GM18867 (cell line): ENCODE results near the gene STIM1.
"Not testable (repeated sequence)": the region's sequence is repeated elsewhere in the genome, so short reads cannot be mapped to it uniquely, and the experiment has no call there.

Source experiments
- ATAC-seq: cut with Tn5 transposase; IDR thresholded peaks from one replicate; pipeline ENCODE4 v1.9.1; 2021; ENCODE audit warnings: mild to moderate bottlenecking, moderate library complexity; ENCODE audit not compliant: unreplicated experiment

The STIM1 gene

DNA sequence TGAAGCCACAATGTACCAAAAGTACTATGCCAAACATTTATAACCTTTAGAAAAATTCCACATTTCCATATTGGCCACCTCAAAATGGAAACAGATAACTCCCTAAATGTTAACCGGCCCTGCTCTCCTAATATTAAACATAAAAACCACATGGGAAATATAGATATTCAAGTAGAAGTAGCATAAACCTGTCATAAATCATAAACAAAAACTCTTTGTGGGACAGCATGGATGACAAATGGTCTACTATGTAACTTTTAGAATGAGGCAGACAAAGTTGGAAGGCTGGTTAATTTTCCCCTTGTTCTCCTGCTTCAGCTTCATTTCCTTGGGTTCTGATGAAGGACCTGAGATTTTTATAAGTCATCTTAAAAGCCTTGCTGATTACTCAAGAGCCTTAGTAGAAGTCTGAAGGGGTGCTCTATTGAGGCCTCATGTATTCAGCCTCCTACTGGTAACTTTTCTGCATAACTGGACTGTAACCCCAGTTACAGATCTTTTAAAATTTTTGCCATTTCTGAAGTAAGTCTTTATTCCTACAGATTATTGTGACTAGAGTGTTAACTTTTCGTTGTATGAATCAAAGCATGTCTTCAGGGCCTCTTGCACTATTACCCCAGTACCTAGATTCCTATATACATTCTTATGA is 116.4 kb downstream of the STIM1 start:
- ATAC-seq, result no peak

DNA sequence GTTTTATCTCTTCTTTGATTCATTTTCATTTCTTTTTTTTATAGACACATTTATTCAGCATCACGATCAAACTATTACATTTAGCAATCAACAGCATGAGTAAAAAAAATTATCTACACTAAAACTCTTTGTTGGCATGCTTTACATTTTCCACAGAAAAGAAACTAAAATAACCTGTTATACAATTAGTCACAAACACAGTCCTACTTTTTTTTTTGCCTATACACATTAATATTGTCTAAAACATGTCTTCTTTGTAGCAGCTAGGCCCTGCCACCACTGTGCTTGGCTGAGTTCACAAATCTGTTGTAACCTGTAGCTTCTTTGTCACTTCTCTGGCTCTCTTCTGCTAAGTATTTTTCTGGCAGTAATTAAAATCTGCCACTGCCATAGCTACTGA is 117.0 kb downstream of the STIM1 start:
- ATAC-seq, result no peak

DNA sequence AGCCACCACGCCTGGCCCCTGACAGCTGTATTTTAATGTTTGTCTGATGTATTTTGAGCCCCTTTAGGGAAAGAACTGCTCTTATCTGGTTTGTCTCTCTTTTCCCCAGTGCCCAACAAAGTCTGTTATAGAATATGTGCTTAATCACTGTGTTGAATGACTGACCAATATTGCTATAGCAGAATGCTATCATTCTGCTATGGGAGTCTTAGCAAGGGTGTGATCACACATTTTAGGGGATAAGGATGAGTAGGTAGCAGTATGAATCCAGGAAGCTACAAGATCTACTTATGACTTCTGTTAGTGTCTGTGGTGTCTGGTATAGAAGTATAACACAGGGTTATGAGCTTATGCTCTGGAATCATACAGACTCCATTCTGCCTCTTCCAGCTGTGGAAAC is 121.6 kb downstream of the STIM1 start:
- no peak for ATAC-seq

DNA sequence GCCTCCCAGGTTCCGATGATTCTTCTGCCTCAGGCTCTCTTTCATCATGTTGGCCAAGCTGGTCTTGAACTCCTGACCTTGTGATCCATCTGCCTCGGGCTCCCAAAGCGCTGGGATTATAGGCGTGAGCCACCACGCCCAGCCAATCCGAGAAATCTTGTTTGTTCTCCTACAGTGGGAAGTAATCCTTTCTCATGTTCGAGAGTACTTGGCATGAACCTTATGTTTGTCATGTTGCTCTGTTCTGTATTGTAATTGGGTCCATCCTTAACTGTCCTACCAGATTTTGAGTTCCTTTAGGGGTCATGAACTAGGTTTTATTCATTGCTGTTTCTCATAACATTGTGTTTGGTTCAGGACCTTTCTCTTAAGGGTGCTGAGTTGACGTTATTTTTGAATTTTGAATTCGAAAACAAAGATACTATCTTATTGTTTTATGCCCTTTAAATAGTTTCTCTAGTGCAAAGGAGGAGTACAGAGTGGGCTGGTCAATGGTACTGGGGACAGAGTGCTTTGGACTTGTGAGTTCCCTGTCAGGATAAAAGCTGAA is 125.7 kb downstream of the STIM1 start:
- no peak for ATAC-seq

DNA sequence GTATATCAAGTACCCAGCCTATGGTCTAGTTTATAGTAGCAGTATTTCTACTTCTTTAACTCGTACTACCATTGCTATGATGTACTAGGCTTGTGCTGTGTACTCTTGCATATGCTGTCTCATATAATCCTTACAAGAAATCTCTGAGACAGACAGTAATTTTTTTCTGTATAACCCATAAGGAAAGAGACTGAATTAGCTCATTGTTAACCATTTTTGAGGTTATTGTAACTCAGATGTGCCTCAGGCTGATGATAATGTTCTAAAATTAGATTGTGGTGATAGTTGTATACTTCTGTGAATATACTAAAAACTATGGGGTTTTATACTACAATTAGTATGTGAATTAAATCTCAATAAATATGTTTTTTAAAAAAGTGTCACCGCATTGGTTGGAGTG is 127.0 kb downstream of the STIM1 start:
- no peak for ATAC-seq

DNA sequence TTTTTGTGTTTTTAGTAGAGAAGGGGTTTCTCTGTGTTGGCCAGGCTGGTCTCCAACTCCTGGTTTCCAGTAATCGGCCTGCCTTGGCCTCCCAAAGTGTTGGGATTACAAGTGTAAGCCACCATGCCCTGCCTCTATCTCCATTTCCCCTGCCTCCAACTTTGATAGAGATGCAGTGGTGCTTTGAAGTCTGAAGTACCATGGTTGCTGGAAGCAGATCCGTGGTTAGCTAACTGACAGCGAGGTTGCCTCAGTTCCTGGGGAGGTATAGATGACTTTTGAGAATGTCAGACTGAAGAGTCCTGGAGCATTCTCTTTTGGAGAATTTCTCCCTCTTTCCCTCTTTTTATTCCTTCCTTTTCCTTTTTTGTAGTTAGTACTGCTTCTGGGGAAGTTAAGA is 127.6 kb downstream of the STIM1 start:
- ATAC-seq, result no peak

DNA sequence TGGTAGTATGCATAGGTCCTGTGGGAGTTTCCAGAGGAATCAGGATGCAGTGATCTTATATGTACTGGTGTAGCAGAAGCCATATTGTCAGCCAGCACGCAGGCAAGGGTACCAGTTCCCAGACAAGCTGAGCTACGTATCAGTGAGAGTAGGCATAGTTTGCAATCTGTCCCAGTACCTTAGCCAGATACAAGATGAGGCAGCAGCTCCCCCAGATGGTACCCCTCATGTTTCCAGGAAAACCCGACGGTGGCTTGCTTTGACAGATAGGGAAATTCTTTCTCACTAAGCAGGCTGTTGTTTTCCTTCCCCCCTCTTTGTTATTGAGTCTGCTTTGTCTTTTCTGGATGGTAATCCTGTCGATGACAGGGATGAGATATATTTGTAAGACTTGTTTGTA is 129.4 kb downstream of the STIM1 start:
- ATAC-seq, result no peak

DNA sequence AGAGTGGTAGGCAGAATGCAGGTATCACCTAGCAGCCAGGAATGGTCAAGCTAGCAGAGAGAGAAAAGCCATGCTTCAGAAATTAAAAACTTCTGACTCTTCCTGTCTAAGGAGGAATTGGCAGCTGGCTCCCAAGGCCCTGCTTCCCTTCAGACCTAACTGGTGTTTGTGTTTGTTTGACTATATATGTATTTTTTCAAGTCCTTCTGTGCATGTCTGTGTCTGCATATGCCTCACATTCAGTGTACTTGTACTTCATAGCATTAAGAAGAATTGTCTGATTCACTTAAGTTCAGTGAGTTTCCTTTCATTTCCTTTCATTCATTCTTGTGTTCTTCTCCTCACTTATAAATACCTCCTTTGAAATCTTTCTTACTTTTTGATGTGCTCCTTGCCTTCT is 130.2 kb downstream of the STIM1 start:
- ATAC-seq, result no peak

DNA sequence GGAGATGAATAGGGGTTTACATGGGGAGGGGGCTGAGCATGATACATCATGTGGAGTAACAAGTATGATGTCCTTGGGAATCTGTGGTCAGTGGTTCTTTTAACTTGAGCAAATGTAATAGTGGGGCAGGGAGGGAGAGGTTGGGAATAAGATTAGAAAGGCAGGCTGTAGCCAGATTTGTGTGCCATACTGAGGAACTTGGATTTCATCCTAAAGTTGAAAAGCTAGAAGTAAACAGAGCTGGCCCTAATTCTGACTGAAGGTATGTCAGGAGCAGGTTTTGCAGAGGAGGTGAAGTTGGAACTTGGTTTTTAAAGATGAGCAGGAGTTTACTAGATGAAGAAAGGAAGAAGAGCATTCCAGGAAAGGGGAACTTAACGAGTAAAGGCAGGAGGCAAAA is 130.8 kb downstream of the STIM1 start:
- no peak for ATAC-seq

DNA sequence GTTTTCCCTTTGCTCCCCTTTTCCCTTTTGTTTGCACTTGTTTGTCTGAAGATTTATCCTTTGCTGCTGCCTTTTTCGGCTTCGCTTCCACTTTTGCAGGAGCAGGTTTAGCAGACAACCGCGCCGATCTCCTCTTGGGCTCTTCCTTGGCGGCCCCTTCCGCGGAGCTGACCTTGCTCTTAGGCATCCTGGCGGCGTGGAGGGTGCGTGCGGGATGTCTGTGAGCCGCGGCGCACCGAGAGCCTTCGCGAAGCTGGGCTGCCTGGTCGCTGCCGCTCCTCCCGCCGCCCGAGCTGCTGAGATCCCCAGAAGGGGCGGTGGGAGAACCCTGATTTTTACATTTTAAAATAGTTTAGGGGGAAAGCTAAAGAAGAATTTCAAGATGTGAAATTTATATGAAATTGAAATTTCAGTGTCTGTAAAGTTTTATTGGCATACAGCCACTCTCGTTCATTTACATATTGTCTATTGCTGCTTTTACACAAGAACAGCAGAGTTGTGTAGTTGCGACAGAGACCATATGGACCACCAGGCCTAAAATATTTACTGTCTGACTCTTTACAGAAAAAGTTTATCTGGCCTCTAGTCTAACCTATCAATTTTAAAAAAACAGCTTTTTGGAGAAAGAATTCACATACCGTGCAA is 133.9 kb downstream of the STIM1 start:
- no peak for ATAC-seq

DNA sequence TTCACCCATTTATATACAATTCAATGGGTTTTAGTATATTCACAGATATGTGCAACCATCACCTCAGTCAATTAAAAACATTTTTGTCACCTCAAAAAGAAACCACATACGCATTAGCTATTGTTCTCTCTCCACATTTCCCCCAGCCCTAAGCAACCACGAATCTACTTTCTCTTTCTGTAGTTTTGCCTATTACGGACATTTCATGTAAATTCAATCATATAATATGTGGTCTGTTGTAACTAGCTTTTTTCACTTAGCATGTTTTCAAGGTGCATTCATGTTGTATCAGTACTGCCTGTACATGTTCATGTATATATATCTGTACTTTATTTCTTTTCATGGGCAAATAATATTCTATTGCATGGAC is 134.4 kb downstream of the STIM1 start:
- no peak for ATAC-seq

DNA sequence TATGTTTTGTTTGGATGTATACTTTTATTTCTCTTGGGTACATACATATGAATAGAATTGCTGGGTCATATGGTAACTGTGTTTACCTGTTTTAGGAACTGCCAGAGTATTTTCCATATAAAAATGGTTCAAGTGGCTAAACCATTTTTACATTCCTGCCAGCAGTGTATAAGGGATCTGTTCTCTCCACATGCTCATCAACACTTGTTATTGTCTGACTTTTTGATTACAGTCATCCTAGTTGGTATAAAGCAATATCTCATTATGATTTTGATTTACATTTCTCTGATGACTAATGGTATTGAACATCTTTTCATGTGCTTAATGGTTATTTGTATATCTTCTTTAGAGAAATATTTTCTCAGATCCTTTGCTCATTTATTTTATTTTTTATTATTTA is 134.9 kb downstream of the STIM1 start:
- ATAC-seq, result no peak

DNA sequence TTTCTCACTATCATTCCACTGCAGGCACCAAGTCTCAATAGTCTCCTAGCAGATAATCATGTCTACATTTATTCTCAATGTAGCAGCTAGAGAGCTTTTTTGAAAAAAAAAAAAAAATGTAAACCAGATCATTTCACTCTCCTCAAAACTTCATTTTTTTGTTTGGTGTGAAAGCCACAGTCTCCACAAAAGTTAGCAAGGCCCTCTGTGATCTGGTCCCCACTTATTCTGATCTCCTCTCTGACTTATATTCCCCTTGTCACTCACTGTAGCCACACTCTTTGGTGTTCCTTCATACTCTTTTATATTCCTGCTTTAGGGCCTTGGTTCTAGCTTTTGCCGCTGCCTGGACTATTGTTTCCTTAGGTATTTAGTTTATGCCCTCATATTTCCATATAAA is 137.5 kb downstream of the STIM1 start:
- no peak for ATAC-seq

DNA sequence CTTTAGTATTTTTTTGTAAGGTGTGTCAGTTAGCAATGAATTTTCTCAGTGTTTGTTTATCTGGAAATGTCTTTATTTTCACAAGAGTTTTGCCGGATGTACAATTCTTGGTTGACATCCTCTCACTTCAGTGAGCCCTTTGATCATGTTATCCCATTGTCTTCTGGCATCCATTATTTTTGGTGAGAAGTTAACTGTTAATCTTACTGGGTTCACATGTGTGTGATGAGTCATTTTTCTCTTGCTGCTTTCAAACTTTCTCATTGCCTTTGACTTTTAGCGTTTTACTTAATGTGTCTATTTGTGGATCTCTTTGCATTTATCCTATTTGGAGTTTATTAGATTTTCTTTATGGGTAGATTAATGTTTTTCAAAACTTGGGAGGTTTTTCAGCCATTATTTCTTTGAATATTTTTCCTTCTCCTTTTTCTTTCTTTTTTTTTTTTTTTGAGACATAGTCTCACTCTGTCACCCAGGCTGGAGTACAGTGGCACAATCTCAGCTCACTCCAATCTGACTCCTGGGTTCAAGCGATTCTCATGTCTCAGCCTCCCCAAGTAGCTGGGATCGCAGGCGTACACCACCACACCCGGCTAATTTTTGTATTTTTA is 138.7 kb downstream of the STIM1 start:
- no peak for ATAC-seq

DNA sequence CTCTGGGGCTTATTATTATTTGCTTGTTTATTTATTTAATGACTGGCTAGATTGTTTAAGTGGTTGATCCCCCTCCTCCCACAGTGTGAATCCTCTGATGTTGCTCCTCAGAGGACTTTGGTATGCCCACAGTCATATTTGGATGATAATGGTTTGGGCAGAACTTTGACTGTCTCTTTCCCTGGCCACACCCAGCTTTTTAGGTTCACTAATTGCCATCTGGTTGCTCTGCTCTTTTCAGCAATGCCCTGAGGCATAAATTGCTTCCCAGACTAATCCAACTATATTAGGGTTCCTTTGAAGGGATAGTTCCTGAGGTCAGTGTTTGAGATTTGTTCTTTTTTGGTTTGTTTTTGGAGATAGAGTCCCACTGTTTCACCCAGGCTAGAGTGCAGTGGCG is 139.8 kb downstream of the STIM1 start:
- ATAC-seq, result no peak

DNA sequence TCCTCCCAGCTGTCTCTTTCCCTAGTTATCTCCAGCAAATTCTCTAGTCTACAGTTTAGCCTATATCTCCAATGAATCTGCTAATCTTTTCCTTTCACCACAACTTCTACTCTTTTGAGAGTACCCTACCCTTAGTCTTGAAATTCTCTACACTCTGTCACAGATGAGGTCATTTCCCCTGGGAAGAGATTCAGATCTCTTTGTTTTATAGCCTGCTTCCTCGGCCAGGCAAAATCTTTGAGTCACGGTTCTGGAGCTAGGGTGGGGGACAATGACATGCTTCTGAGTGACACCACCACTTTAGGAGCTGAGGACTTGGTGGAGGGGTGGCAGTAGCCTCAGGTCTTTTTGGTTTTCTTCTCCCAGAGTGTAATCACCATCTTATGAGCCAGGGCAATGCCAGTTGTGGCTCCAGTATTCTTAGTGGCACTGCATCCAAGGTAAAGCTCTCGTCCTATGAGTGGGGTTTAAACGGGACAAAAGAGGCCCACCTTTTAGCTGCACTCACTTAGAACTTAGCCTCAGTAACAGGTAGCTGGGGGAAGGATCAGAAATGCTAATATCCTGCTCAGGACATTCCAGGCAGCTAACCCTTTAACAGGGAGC is 140.6 kb downstream of the STIM1 start:
- ATAC-seq, result no peak

DNA sequence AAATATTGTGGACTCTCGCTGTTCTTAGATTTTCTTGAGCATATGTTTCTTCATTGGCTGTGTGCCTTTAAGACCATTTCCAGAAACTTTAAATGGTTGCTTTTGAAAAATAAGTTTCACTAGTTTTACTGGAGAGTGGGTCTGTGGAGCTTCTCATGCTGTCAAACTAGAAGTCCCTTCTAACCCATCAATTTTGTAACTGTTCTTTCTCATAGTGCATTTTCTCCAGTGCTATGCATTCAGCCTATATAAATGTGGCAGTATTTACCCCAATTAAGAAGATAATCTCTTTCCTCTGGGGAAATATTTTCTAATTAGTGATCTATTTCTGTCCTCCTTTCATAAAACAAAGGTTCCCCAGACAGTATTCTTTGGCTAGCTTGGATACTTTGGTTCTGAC is 141.2 kb downstream of the STIM1 start:
- ATAC-seq, result no peak

DNA sequence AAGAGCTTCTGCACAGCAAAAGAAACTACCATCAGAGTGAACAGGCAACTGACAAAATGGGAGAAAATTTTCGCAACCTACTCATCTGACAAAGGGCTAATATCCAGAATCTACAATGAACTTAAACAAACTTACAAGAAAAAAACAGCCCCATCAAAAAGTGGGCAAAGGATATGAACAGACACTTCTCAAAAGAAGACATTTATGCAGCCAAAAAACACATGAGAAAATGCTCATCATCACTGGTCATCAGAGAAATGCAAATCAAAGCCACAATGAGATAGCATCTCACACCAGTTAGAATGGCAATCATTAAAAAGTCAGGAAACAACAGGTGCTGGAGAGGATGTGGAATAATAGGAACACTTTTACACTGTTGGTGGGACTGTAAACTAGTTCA is 149.3 kb downstream of the STIM1 start:
- ATAC-seq, result not testable (repeated sequence)

DNA sequence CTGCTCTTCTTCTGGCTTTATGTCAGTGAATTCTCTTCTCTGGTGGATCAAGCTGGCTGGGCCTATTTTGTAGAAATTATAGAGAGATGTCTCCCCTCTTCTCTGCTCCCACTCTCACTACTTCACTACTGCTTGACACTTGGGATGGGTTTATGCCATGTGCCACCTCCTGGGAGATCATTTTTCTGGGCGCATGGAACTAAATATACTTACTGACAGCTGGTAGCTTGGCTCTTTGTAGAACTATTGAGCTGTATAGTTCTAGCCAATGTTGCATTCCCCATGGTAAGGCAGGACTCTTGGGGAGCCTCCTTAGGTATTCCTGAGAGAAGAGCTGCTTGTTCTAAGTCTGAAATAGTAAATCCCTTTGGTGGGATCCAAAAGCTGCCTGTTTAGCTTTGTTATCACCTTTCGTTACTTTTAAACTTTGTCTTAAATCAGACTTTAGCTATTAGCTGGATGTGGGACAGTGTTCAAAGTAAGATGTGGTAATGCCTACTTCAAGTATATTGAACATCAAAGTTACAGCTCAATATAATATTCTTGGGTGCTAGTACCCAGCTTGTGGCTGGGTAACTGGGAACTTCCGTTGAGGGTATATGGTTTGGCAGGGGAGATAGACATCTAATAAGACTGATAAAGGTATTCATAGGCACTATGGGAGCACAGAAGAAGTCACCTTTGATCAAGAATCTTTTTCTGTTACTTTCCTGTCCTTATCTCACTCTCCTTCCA is 151.6 kb downstream of the STIM1 start:
- ATAC-seq, result no peak

DNA sequence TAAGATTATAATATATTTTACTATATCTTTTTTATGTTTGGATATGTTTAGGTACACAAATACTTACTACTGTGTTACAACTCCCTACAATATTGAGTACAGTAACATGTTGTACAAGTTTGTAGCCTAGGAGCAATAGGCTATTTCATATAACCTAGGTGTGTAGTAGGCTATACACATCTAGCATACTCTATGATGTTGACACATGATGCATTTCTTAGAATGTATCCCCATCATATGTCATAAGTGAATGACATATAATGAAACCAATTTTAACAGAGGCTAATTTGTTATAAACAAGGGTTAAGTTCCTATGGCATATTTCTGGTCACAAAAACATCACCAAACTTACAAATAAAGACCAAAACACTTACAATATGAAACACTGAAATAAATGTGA is 152.7 kb downstream of the STIM1 start:
- ATAC-seq, result no peak

DNA sequence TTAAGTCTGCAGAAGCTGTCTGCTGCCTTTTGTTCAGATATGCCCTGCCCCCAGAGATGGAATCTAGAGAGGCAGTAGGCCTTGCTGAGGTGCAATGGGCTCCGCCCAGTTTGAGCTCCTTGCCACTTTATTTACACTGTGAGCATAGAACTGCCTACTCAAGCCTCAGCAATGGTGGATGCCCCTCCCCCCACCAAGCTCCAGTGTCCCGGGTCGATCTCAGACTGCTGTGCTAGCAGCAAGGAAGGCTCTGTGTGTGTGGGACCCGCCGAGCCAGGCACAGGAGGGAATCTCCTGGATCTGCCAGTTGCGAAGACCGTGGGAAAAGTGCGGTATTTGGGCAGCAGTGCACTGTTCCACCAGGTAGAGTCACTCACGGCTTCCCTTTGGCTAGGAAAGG is 161.1 kb downstream of the STIM1 start:
- not testable (repeated sequence) for ATAC-seq
